ENCODE data around the gene SIX4.
A peak's percentile ranks its signal among the peaks of the same experiment; 100 is the strongest.

The SIX4 gene

GRCh38 chr14:60668431-60669112 is 55.6 kb downstream of the SIX4 start:
- no peak for DNase-seq (ENCODE audit: low read depth)
- TF ChIP-seq, protein P1, sequence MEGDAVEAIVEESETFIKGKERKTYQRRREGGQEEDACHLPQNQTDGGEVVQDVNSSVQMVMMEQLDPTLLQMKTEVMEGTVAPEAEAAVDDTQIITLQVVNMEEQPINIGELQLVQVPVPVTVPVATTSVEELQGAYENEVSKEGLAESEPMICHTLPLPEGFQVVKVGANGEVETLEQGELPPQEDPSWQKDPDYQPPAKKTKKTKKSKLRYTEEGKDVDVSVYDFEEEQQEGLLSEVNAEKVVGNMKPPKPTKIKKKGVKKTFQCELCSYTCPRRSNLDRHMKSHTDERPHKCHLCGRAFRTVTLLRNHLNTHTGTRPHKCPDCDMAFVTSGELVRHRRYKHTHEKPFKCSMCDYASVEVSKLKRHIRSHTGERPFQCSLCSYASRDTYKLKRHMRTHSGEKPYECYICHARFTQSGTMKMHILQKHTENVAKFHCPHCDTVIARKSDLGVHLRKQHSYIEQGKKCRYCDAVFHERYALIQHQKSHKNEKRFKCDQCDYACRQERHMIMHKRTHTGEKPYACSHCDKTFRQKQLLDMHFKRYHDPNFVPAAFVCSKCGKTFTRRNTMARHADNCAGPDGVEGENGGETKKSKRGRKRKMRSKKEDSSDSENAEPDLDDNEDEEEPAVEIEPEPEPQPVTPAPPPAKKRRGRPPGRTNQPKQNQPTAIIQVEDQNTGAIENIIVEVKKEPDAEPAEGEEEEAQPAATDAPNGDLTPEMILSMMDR (IDR thresholded peaks at IDR 0.05; ENCODE audit: control insufficient read depth, extremely low read depth, insufficient read depth), result no peak
- no peak overlapping the region for H3K4me3 ChIP-seq (ENCODE audit: low read depth, low read length)

- peak; percentile 84 for DNase-seq (ENCODE audit: low read depth)
- peak overlapping the region; percentile 23; the same call in 1 of the 2 replicates for H3K4me3 ChIP-seq (ENCODE audit: low read depth, low read length)
- TF ChIP-seq, protein P1 (IDR thresholded peaks at IDR 0.05; ENCODE audit: control insufficient read depth, extremely low read depth, insufficient read depth), result 0 out of 2 replicates have a peak, but pooled peaks have one; percentile 14
These were observed 59.0 kb downstream of the SIX4 start for GRCh38 chr14:60665177-60665550.

DNA sequence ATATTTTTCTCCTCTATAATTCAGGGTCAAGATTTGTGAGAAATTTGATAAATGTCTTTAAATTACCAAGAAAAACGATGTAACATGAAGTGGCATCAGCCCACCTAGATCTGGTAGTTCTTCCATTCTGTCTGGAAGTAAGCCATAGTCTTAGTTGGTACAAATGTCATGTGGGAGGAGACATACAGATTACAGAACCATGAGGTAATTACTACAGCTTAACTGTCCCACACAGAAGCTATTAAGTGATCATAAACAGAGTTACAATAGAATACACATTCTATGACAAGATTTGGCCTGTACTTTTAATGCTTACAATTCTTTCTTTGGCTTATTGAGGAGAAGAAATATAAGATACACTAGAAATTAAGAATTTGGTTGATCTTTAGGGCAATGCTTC is 61.2 kb downstream of the SIX4 start:
- H3K4me3 ChIP-seq (ENCODE audit: low read depth, low read length), result no peak overlapping the region
- DNase-seq (ENCODE audit: low read depth), result no peak
- TF ChIP-seq, protein P1 (IDR thresholded peaks at IDR 0.05; ENCODE audit: control insufficient read depth, extremely low read depth, insufficient read depth), result no peak

DNA sequence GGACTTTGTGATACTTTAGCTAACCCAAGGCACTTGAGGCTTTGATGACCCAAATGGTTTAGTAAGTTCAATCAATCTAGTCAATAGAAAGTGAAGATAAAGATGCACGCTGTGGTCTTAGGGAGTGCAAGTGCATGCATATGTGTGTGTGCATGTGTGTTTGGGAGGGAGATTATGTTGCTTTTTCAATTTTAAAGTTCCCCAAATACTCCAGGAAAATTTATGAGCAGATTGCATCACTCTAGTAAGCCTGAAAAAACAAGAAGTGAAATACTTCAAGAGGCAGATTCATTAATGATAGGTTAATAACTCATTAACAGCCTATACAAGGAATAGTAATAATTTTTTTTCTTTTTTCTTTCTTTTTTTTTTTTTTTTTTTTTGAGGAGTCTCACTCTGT is 62.4 kb downstream of the SIX4 start:
- no peak overlapping the region for H3K4me3 ChIP-seq (ENCODE audit: low read depth, low read length)
- TF ChIP-seq, protein P1 (IDR thresholded peaks at IDR 0.05; ENCODE audit: control insufficient read depth, extremely low read depth, insufficient read depth), result no peak
- DNase-seq (ENCODE audit: low read depth), result no peak

Measured in LNCaP clone FGC (cell line).